DOHH2 (cell line): ENCODE data around the gene CAMKK1.
A peak's percentile ranks its signal among the peaks of the same experiment; 100 is the strongest.

Source experiments
- H3F3A ChIP-seq: fragments of 200-600 bp; sonication (generic), shearing (Covaris generic); 2 replicates; pipeline ENCODE4 v1.6.0; 2016; ENCODE audit warnings: antibody characterized with exemption, mild to moderate bottlenecking; ENCODE audit not compliant: control insufficient read depth, insufficient read depth
- H3K27ac ChIP-seq: fragments of 200-600 bp; sonication (generic); 2 replicates; pipeline ENCODE4 v1.5.1; 2014; ENCODE audit warnings: low read depth, mild to moderate bottlenecking, low read length, moderate library complexity
- H3K27me3 ChIP-seq: fragments of 200-600 bp; sonication (generic); 2 replicates; pipeline ENCODE4 v1.6.1; 2014; ENCODE audit warnings: mild to moderate bottlenecking, low read length, mixed read lengths; ENCODE audit not compliant: control insufficient read depth
- H3K36me3 ChIP-seq: fragments of 200-600 bp; sonication (generic); 2 replicates; pipeline ENCODE4 v1.6.1; 2014; ENCODE audit warnings: mild to moderate bottlenecking, low read length, moderate library complexity, mixed read lengths; ENCODE audit not compliant: control insufficient read depth
- H3K4me1 ChIP-seq: fragments of 200-600 bp; sonication (generic); 2 replicates; pipeline ENCODE4 v1.6.1; 2014; ENCODE audit warnings: mild to moderate bottlenecking, low read length, mixed read lengths; ENCODE audit not compliant: control insufficient read depth
- H3K4me2 ChIP-seq: fragments of 200-600 bp; sonication (generic); 2 replicates; pipeline ENCODE4 v1.6.0; 2014; ENCODE audit warnings: mild to moderate bottlenecking, low read length, moderate library complexity
- H3K4me3 ChIP-seq: fragments of 200-600 bp; sonication (generic); 2 replicates; pipeline ENCODE4 v1.5.1; 2014; ENCODE audit warnings: mild to moderate bottlenecking, low read length, mixed read lengths
- H3K79me2 ChIP-seq: fragments of 200-600 bp; sonication (generic); 2 replicates; pipeline ENCODE4 v1.6.1; 2014; ENCODE audit warnings: mild to moderate bottlenecking, low read length, mixed read lengths; ENCODE audit not compliant: control insufficient read depth
- H3K9me2 ChIP-seq: fragments of 200-600 bp; sonication (generic); replicated peaks from 2 replicates; pipeline ENCODE4 v1.6.1; 2014; ENCODE audit warnings: mild to moderate bottlenecking, low read length, mixed read lengths; ENCODE audit not compliant: control insufficient read depth
- H3K9me3 ChIP-seq: fragments of 200-600 bp; sonication (generic); 2 replicates; pipeline ENCODE4 v1.6.1; 2014; ENCODE audit warnings: antibody characterized with exemption, low read length, mixed read lengths; ENCODE audit not compliant: control insufficient read depth, insufficient read depth
- H4K20me1 ChIP-seq: fragments of 200-600 bp; sonication (generic); 2 replicates; pipeline ENCODE4 v1.6.0; 2014; ENCODE audit warnings: low read depth, mild to moderate bottlenecking, antibody characterized with exemption, low read length, moderate library complexity; ENCODE audit not compliant: control insufficient read depth, insufficient read depth
- EZH2phosphoT487 ChIP-seq: fragments of 200-600 bp; sonication (generic); IDR thresholded peaks from 2 replicates; pipeline ENCODE4 v1.6.1; 2017; ENCODE audit warnings: borderline replicate concordance, mild to moderate bottlenecking, antibody characterized with exemption, low read length, moderate library complexity, mixed read lengths
- TF ChIP-seq, protein P1 (sequence below): fragments of 200-600 bp; sonication (generic); IDR thresholded peaks from one replicate; pipeline ENCODE4 v1.5.1; 2014; ENCODE audit warnings: antibody characterized with exemption, mild to moderate bottlenecking, low read depth, low read length; ENCODE audit not compliant: poor library complexity, severe bottlenecking

CAMKK1 gene

DNA sequence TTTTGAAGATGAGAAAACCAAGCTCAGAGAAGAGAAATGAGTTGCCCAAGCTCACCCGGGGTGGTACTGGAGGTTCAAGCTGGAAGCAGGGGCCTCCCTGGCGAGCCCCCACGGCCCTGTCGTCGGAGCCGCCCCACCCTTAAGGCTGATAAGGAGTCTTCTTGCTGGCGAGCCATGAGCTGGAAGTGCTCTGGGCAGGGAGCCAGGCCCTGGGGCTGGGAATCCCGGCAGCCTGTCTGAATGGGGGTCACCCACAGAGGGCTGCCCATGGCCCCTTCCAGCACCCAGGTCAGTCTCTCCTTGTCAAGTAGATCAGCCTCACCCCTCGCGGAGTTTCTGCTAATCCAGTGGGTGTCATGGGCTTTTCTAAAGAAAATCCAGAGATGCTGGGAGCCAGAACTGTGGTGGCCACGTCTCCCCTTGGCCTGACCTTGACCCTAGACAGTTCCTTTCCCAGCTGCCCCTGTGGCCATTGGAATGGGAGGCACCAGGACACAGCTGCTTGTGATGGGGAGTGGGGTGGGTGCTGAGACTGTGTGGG is 24.6 kb upstream of the CAMKK1 start:
- Histone ChIP-seq H3K9me2 (no peaks in the 10 kb centered on the region), H3K36me3 (peaks cover 4% of the 10 kb centered on the region), H3K9me3 (no peaks in the 10 kb centered on the region), H3F3A (peaks cover 10% of the 10 kb centered on the region), H3K79me2 (peaks cover 28% of the 10 kb centered on the region), H3K27me3 (no peaks in the 10 kb centered on the region), H3K27ac (peak overlapping the region; percentile 83), H3K4me3 (peak overlapping the region; percentile 71), H3K4me2 (peak overlapping the region; percentile 88), H3K4me1 (peaks cover 77% of the 10 kb centered on the region), H4K20me1 (no peaks in the 10 kb centered on the region)
- TF ChIP-seq EZH2phosphoT487 = no peak
- TF ChIP-seq, protein P1, sequence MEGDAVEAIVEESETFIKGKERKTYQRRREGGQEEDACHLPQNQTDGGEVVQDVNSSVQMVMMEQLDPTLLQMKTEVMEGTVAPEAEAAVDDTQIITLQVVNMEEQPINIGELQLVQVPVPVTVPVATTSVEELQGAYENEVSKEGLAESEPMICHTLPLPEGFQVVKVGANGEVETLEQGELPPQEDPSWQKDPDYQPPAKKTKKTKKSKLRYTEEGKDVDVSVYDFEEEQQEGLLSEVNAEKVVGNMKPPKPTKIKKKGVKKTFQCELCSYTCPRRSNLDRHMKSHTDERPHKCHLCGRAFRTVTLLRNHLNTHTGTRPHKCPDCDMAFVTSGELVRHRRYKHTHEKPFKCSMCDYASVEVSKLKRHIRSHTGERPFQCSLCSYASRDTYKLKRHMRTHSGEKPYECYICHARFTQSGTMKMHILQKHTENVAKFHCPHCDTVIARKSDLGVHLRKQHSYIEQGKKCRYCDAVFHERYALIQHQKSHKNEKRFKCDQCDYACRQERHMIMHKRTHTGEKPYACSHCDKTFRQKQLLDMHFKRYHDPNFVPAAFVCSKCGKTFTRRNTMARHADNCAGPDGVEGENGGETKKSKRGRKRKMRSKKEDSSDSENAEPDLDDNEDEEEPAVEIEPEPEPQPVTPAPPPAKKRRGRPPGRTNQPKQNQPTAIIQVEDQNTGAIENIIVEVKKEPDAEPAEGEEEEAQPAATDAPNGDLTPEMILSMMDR = no peak

DNA sequence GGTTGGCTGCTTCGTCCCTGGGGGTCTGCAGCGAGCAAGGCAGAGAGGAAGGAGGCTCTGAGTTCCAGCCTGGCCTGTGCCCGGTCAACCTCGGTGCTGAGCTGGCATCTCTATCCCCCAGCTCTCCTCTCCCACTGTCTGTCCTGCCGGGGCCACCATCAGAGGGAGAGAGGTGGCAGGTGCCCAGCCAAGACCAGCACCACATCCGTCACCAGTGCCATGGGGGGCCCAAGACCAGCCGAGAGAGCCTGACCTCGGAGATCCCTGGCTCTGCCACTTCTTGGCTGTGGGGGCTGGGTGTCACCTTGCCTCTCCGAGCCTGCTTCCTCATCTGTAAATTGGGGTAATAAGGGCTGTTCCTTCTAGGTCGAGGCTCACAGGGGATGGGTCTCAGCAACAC is 24.0 kb upstream of the CAMKK1 start:
- Histone ChIP-seq H3K27me3 (no peaks in the 10 kb centered on the region), H3K27ac (peak overlapping the region; percentile 83), H3K79me2 (peaks cover 28% of the 10 kb centered on the region)

DNA sequence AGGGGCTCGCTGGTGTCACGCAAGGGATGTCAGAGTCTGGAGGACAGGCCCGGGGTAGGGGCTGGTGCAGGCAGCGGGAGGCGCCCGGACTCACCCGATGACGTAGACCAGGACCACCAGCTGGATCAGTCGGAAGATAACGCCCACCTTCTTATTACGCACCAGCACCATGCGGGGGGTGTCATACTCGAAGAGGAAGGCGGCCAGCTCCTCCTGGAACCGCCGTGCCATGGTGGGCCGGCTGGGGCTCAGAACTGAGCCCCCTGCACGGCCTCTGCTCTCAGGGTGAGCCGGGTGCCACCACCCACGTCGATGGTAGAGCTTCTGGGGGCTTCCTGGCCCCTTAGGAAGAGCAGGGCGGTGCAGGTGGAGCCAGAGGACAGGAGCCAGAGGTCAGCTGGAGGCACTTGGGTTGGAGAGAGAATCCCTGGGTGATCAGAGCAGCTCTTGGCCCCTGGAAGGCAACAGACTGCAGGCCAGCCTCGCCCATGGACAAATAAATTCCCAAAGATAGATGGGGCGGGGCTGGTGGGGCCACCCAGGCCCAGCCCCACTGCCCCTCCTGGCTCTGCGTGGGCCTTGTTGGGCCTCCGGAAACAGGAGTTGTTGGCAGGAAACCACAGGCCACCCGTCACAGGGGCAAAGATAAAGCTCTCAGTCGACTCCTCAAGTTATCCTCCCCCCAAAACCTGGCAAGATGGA is 23.3 kb upstream of the CAMKK1 start, which contains the start of gene P2RX1:
Gene P2RX1 (minus strand): TSS at position 471 of the 702 bp plus-strand sequence. CDS start 240 bp downstream, at position 231.
- peak within 1 kb of the TSS; percentile 88 for H3K4me2 ChIP-seq

More for the DNA sequence above, 24.0 kb upstream of the CAMKK1 start:
- Histone ChIP-seq H3K9me2 (no peaks in the 10 kb centered on the region), H3F3A (peaks cover 14% of the 10 kb centered on the region), H3K4me3 (peak overlapping the region; percentile 71), H4K20me1 (no peaks in the 10 kb centered on the region), H3K36me3 (peaks cover 4% of the 10 kb centered on the region), H3K4me1 (peaks cover 74% of the 10 kb centered on the region), H3K9me3 (no peaks in the 10 kb centered on the region), H3K4me2 (peak overlapping the region; percentile 88)
- TF ChIP-seq EZH2phosphoT487 = no peak
- TF ChIP-seq, protein P1 = no peak

More for the DNA sequence above, 23.3 kb upstream of the CAMKK1 start, which contains the start of gene P2RX1:
- Histone ChIP-seq H3K9me2 (no peaks in the 10 kb centered on the region), H3K36me3 (peaks cover 4% of the 10 kb centered on the region), H4K20me1 (no peaks in the 10 kb centered on the region), H3K4me3 (peak within 1 kb of the TSS; percentile 71), H3K27me3 (no peaks in the 10 kb centered on the region), H3K4me1 (peaks cover 74% of the 10 kb centered on the region), H3K79me2 (peaks cover 28% of the 10 kb centered on the region), H3K27ac (peak within 1 kb of the TSS; percentile 83), H3K9me3 (no peaks in the 10 kb centered on the region), H3F3A (peaks cover 18% of the 10 kb centered on the region)
- TF ChIP-seq, protein P1 = no peak
- no peak for TF ChIP-seq EZH2phosphoT487
